Measurements from ENCODE around the gene EDA2R.

DNA sequence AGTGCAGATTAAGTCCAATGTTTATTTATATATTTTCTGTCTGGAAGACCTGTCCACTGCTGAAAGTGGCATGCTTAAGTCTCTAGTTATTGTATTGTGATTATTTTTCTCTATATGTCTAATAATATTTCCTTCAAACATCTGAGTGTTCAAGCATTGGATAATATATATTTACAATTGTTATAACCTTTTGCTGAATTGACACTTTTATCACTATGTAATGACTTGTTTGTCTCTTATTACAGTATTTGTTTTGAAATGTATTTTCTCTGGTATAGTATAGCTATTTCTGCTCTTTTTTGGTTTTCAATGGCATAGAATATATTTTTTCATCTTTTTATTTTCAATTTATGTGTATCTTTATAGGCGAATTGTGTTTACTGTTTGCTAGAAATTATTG is 59.7 kb downstream of the EDA2R start:
- TF ChIP-seq, protein P1, sequence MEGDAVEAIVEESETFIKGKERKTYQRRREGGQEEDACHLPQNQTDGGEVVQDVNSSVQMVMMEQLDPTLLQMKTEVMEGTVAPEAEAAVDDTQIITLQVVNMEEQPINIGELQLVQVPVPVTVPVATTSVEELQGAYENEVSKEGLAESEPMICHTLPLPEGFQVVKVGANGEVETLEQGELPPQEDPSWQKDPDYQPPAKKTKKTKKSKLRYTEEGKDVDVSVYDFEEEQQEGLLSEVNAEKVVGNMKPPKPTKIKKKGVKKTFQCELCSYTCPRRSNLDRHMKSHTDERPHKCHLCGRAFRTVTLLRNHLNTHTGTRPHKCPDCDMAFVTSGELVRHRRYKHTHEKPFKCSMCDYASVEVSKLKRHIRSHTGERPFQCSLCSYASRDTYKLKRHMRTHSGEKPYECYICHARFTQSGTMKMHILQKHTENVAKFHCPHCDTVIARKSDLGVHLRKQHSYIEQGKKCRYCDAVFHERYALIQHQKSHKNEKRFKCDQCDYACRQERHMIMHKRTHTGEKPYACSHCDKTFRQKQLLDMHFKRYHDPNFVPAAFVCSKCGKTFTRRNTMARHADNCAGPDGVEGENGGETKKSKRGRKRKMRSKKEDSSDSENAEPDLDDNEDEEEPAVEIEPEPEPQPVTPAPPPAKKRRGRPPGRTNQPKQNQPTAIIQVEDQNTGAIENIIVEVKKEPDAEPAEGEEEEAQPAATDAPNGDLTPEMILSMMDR (IDR thresholded peaks at IDR 0.05; ENCODE audit: low read length): no peak
- no peak for TF ChIP-seq EZH2 (IDR thresholded peaks at IDR 0.05; ENCODE audit: borderline replicate concordance, low read length)
